Measurements from ENCODE around the gene CBR3.
A peak's percentile ranks its signal among the peaks of the same experiment; 100 is the strongest.
"Not testable (repeated sequence)": the region's sequence is repeated elsewhere in the genome, so short reads cannot be mapped to it uniquely, and the experiment has no call there.

Gene CBR3

DNA sequence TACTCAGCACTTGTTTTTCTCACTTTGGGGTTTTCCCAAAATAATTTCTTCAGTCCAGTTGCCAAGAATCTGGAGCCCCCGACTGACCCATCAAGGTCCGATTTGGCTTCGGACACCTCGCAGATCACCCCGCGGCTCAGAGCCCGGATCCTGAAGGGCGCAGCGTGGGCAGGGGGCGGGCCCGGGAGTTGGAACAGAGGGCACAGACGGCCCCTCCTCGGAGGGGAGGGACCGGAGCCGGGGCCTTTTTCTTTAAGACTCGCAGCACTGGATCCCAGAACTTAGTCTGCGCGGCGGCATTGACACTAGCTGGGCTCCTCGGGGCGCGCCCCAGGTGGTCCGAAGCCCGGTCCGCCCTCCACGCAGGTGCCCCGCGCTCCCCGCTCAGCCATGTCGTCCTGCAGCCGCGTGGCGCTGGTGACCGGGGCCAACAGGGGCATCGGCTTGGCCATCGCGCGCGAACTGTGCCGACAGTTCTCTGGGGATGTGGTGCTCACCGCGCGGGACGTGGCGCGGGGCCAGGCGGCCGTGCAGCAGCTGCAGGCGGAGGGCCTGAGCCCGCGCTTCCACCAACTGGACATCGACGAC, at the start of gene CBR3:
TSS of gene CBR3 (plus strand) at position 277 of the 588 bp plus-strand sequence. CDS start at position 391, 114 bp downstream.
- peak; percentile 54 to 67 for DNase-seq (ENCODE audit: low read depth in 2 of 2)

- no peak for DNase-seq (ENCODE audit: low read depth in 2 of 2)
Observed at GRCh38 chr21:36087362-36088138, 47.3 kb upstream of the CBR3 start.

DNA sequence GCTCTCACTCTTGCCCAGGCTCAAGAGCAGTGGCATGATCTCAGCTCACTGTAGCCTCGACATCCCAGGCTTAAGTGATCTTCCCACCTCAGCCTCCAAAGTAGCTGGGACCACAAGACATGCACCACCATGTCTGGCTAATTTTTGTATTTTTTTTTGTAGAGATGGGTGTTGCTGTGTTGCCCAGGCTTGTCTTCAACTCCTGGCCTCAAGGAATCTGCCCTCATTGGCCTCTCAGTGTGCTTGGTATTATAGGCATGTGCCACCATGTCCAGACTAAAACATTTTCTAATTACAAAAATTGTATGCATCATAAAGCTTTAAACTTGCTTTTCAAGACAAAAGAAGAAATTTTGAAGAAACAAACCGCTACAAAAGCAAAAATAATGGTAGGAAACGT, 44.9 kb upstream of the CBR3 start:
- DNase-seq (ENCODE audit: low read depth in 2 of 2): no peak

DNA sequence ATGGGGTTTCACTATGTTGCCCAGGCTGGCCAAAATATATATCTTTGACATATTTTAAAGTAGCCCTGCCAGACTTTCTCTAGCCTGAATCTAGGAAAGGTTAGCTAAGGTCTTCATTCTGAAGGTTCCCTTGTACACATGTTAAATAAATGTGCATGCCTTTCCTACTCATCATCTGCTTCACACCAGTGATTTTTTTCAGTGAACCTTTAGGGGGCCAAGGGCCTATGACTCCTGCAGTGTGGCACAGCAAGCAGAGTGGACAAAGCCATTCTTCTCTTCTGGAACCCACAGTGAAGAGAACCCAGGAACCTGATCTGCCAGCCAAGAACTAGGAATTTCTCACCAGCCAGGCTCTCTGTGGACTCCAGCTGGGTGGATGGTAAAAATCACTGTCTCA, 42.2 kb upstream of the CBR3 start:
- DNase-seq (ENCODE audit: low read depth in 2 of 2): no peak

- no peak for DNase-seq (ENCODE audit: low read depth in 2 of 2)
Observed at GRCh38 chr21:36093512-36093911, 41.4 kb upstream of the CBR3 start.

- DNase-seq (ENCODE audit: low read depth in 2 of 2): no peak
Observed at GRCh38 chr21:36096398-36097290, 38.2 kb upstream of the CBR3 start.

- DNase-seq (ENCODE audit: low read depth in 2 of 2): no peak
Observed at GRCh38 chr21:36097427-36098181, 37.3 kb upstream of the CBR3 start.

GRCh38 chr21:36098182-36098532, 36.7 kb upstream of the CBR3 start:
- DNase-seq (ENCODE audit: low read depth in 2 of 2): no peak

DNA sequence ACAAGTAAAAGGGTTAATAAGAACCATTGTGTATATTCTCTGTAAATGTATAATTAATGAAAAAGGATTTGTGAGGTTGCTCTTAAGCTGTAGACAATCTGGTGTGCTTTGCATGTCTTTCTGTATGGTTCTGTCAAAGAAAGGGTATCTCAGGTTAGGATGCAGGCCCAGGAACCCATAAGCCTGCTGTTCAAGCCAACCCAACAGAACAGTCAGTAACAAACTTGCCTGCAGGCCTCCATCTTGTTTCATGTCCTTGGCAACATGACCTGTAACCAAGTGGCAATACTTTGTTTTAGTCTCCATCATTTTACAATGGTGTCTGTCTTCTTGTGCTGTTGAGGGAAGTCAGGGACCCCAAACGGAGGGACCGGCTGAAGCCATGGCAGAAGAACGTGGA, 35.9 kb upstream of the CBR3 start:
- DNase-seq (ENCODE audit: low read depth in 2 of 2): no peak

GRCh38 chr21:36099695-36100211, 35.1 kb upstream of the CBR3 start:
- DNase-seq (ENCODE audit: low read depth in 2 of 2): not testable (repeated sequence)

DNA sequence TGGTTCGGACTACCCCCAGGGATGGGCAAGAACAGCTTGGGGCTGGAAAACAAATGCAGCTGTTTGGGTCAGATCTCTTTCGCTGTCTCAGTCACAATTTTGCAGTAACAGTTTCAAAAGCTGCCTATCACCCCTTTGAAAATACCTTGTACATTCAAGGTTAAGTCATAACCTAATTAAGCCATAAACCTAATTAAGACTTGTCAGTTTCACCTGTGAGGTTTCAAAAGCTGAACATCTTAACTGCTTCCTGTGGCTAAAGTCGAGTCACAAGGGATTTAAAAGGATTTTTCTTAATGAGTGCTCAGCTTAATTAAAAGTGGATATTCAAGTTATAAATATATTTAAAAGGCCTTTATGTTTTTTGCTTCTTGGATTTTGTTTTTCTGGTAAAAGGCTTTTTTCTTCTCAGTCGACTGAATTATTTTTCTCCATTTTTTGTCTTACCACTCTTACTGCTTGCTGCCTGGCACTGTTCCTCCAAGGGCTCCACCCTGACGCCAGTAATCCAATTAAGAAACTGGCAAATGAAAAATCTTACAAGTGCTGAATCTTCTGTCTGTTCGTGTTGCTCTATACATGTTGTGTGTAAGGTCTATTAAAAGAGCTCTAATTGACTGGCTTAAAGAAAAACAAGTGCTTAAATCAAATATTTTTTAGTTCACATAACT, 33.8 kb upstream of the CBR3 start:
- no peak for DNase-seq (ENCODE audit: low read depth in 2 of 2)

DNA sequence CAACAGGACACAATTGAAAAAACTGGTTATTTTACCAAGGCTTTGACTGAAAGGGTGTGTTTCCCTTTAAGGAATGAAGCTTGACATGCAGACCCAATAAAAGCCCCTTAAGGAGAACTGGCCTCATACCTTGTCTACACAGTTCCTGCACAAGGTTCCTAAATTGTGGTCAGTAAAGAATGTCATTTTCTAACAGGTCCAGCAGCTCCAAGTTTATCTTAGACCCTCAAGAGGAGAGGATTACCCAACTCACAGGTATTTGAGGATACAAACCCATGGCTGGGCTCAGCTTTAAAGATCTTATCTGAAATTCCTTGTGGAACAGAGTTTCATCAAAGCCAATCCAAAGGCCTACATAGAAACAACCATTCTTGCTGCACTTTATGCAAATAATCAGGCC, 31.4 kb upstream of the CBR3 start:
- no peak for DNase-seq (ENCODE audit: low read depth in 2 of 2)

DNA sequence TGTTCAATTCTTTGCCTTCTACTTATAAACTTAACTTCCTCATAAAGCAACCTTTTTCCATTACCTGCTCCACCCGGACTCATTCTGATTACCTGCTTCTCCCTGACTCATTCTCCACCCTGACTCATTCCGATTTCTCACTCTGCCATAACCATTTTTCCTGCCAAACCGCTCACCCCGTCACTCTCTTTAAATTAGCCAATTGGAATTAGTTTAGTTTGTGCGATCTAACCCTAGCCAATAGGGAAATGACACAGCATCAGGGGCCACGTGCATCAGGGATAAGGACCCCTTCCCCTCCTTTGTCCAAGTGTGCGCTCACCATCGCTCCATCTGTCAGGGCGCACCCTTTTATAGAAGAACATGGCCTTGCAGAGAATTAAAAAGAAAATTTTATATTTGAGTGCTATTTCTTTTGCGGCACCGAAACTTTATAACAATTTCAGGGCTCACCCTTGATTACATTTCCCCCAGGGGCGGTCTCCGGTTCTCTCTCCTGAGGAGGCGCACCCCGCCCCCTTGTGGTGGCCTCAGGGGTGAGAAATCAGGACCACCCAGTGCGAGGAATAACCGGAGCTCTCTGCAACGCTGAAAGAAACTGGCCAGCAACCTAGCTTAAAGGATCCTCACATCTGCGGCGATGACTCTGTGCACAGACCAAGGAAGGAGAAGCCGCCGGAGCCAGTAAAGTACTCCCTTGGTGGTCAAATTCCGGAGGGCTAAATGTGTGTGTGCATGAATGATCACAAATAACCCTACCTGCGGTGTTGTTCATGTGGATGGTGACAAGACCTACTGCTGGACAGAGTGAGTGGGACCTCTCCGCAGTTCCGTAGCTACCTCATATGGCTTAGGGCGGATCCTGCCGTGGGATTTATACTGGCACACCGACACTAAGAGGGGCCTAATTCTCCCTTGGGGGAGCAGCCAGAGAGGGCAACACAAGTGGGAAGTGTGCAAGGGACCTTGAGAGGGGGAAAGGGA, 30.3 kb upstream of the CBR3 start:
- DNase-seq (ENCODE audit: low read depth in 2 of 2): peak; percentile 34 to 42

DNA sequence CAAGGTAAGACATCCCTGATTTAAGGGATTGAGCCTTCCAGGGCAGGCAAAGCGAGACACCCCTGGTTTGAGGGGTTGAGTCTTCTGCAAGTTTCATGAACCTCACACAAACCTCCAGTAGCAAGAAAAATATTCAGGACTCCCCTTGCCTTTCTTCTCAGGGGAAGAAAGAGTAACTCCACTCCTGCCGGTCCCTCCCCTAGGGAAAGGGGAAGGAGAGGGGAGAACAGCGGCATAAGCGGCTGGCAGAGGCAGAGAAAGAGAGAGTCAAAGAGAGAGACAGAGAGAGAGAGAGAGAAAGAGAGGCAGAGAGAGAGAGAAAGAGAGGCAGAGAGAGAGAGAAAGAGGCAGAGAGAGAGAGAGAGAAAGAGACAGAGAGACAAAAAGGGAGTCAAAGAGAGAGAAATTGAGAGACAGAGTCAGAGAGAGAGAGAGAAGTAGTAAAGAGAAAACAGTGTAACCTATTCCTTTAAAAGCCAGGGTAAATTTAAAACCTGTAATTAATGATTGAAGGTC, 29.5 kb upstream of the CBR3 start:
- no peak for DNase-seq (ENCODE audit: low read depth in 2 of 2)

GRCh38 chr21:36109868-36110267, 25.0 kb upstream of the CBR3 start:
- DNase-seq (ENCODE audit: low read depth in 2 of 2): no peak

DNA sequence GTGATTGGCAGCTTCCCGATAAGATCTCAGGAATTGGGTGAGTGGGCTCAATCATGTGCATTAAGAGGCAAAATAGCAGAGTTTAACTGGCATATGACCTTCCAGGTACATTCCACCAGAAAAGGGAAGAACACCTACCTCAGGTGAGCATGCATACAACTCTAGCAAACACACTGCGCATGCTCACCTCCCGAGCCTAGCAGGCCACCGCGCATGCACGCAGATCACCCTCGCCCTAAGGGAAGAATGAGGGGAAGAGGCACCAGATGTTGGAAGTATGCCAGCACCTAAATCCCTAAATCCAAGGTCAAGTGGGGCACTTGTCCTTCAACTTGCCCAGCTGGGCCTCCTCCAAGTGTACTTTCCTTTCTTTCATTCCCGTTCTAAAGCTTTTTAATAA, 23.6 kb upstream of the CBR3 start:
- no peak for DNase-seq (ENCODE audit: low read depth in 2 of 2)

GRCh38 chr21:36113647-36114428, 21.0 kb upstream of the CBR3 start:
- peak; percentile 43 to 45 for DNase-seq (ENCODE audit: low read depth in 2 of 2)

GRCh38 chr21:36115138-36115730, 19.6 kb upstream of the CBR3 start:
- no peak for DNase-seq (ENCODE audit: low read depth in 2 of 2)
